ENCODE measurements around the gene DVL2.

DNA sequence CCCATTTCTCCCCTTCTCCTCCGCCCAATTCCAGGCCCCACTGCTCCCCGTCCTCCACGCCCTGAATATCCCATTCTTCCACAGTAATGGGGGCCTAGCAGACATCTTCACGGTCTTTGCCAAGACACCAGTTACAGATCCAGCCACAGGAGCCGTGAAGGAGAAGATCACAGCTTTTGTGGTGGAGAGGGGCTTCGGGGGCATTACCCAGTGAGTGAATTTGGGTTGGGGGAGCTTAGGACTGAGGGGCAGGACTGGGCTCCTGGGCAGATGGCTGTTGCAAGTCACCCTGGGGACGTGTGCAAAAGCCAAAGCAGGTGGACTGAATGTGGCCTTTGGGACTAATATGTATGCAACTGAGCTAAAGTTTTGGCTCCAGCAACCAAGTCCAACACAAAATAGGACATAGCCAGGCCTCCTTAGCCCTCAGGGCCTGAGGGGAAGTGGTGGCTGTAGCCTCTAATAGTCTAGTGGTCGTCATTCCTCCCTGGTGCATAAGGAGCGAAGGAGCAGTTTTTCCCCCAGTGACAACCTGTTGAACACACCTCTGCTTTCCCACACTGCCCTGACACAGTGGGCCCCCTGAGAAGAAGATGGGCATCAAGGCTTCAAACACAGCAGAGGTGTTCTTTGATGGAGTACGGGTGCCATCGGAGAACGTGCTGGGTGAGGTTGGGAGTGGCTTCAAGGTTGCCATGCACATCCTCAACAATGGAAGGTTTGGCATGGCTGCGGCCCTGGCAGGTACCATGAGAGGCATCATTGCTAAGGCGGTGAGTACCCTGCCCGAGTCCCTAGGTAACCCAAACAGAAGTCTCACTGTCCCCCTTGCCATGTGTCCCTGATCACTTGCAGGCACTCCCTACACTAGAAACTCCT is 12.0 kb downstream of the DVL2 start:
- TF ChIP-seq, protein P1, sequence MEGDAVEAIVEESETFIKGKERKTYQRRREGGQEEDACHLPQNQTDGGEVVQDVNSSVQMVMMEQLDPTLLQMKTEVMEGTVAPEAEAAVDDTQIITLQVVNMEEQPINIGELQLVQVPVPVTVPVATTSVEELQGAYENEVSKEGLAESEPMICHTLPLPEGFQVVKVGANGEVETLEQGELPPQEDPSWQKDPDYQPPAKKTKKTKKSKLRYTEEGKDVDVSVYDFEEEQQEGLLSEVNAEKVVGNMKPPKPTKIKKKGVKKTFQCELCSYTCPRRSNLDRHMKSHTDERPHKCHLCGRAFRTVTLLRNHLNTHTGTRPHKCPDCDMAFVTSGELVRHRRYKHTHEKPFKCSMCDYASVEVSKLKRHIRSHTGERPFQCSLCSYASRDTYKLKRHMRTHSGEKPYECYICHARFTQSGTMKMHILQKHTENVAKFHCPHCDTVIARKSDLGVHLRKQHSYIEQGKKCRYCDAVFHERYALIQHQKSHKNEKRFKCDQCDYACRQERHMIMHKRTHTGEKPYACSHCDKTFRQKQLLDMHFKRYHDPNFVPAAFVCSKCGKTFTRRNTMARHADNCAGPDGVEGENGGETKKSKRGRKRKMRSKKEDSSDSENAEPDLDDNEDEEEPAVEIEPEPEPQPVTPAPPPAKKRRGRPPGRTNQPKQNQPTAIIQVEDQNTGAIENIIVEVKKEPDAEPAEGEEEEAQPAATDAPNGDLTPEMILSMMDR (IDR thresholded peaks at IDR 0.05) = no peak
- no peak for TF ChIP-seq POLR2A (IDR thresholded peaks at IDR 0.05)

All from lower leg skin (tissue), 3 donors.